AG10803 (cell line): ENCODE results near the gene KCNG1.
"Not testable (repeated sequence)": the region's sequence is repeated elsewhere in the genome, so short reads cannot be mapped to it uniquely, and the experiment has no call there.

ENCODE experiments used
- DNase-seq: peaks from one replicate; pipeline ENCODE4 v3.0.0; 2010; ENCODE audit warnings: low read depth
- H3K4me3 ChIP-seq: 2 replicates; pipeline ENCODE4 v1.5.1; 2011; ENCODE audit warnings: mild to moderate bottlenecking, low read length, control low read depth
- TF ChIP-seq, protein P1 (sequence below): conservative IDR thresholded peaks from 2 replicates; pipeline ENCODE4 v1.5.1; 2011; ENCODE audit warnings: mild to moderate bottlenecking, low read length, control low read depth, inconsistent platforms

KCNG1 gene

DNA sequence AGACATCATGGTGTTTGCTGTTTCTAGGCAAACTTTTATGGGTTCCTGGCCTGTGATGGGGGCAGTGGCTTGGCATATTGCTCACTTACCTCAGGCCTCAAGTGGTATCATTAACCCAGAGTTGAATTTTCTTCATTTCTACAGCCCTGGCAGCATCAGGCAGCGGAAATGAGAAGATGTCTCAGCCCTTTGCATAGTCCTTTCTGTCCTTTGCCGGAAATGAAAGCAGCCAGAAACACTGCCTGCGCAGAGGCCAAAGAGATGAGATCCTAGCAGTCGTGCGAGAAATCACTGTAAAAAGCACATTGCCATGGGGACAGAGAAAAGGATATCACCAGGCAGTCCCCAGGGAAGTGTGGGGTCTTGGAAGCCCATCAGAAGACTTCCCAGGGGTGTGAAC, 37.4 kb upstream of the KCNG1 start:
- no peak for DNase-seq
- TF ChIP-seq, protein P1, sequence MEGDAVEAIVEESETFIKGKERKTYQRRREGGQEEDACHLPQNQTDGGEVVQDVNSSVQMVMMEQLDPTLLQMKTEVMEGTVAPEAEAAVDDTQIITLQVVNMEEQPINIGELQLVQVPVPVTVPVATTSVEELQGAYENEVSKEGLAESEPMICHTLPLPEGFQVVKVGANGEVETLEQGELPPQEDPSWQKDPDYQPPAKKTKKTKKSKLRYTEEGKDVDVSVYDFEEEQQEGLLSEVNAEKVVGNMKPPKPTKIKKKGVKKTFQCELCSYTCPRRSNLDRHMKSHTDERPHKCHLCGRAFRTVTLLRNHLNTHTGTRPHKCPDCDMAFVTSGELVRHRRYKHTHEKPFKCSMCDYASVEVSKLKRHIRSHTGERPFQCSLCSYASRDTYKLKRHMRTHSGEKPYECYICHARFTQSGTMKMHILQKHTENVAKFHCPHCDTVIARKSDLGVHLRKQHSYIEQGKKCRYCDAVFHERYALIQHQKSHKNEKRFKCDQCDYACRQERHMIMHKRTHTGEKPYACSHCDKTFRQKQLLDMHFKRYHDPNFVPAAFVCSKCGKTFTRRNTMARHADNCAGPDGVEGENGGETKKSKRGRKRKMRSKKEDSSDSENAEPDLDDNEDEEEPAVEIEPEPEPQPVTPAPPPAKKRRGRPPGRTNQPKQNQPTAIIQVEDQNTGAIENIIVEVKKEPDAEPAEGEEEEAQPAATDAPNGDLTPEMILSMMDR: no peak
- no peak overlapping the region for H3K4me3 ChIP-seq

DNA sequence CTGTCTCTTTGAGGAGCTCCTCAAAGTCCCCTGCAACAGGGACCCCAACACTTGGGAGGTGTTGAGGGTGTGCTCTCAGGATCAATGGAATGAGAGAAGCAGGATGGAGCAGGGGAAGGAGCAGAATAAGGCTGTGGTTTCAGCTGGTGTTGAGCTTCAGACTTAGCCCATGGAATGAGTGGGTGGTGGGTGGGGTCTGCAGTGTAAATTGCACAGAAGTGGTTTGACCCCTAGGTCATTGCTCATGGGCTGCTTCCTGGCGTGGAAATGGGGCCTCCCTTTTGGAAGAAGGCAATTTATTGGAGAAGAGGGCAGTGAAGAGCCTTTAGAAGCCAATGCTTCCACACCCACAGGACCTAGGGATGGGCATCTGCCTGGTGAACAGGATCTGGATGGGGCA, 37.0 kb upstream of the KCNG1 start:
- TF ChIP-seq, protein P1: no peak
- DNase-seq: no peak
- H3K4me3 ChIP-seq: no peak overlapping the region

DNA sequence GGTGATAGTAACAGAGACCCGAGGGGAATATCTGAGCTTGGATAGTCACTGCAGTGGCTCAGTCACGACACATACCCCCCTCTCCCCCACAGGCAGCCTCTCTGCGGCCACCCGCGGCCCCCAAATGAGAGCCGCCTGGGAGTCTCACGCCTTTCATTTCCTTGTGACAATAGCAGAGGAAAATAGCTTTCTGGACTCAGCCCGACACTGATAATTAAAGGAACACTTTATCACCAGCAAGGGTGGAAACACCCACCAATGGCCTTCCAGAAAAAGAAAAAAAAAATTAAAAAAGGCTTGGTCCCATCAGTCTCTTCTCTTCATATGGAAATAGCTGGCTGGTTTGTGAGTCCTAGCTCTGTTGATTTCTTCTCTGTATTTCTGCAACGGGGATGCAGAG, 35.1 kb upstream of the KCNG1 start:
- no peak for DNase-seq
- no peak overlapping the region for H3K4me3 ChIP-seq
- TF ChIP-seq, protein P1: no peak

DNA sequence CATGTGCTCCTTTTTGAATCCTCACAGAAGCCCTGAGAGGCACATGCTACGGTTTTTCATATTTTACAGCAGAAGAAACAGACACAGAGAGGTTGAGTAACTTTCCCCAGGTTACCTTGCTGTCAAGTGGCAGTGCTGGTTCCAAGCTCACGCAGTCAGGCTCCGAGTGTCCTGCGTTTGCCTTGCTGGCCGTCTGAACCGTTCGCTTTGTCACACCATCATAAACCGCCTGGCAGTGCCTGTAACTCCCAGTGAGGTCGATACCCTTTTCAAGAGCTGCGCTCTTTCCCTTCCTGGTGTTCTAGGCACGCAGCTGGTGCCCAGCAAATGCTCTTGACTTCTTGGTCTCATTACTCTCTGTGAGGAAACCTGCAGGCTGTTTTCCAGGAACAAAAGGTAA, 31.3 kb upstream of the KCNG1 start:
- no peak for DNase-seq
- no peak overlapping the region for H3K4me3 ChIP-seq
- TF ChIP-seq, protein P1: no peak

DNA sequence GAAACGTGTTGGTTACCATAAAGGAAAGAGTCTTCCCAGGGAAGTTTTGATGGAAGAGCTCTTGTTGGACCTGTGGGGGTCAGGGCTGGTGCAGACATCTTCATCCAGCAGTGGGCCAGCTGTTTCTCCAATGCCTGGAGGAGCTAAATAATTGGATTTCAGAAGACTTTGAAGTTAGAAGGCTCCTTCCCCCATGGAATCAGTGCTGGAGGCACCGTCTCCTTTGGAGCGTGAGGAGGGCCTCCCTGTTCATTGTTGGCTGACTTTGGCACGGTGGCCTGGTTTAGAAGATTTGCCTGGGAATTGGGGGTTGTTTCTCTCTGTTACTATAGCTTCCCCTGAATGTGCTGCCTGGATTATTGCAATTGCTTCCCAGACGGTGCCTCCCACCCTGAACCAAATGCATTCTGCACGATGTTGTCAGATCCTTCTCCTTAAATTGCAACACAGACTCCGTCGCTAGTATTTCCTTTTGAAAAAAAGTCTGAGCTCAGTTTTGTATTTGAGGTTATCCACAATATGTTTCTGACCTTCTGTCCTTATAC, 27.7 kb upstream of the KCNG1 start:
- TF ChIP-seq, protein P1: no peak
- DNase-seq: no peak
- no peak overlapping the region for H3K4me3 ChIP-seq

DNA sequence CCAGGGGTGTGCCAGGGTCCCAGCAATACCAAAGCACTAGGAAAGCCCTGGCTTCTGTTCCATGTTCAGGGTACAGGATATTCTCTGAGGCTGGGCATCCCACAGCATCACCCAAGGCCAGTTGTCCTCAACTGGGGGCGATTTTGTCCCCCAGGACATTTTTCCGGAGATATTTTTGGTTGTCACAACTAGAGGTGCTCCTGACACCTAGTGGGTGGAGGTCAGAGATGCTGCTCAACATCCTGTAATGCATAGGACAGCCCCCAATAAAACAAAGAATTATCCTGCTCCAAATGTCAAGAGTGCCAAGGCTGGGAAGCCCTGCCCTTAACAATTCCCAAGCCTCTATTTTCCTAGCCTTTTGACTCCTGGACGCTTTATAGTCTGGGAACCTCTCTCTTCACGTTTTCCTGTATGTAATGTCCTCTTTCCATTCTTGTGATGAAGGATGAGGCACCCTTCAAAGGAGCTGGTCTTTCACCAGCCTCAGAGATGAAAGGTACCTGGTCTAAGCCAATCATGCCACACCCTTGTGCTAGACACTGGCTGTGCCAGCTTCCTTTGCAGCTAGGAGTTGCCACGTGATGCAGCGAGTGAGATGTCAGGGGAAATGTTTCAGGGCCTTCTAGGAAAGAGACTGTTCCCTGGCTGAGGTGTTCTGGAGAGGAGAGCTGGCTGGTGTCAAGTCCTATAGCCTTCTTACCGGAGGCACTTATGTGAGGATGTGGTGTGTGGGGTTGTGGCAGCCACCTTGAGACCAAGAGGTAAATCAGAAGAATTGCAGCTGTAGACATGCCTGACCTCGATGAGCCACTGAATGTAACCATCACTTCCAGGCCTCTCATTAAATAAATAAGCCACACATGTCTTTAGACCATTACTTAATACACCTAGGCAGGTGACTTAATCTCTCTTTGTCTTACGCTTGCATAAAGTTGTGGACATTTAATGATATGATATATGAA, 23.4 kb upstream of the KCNG1 start:
- H3K4me3 ChIP-seq: no peak overlapping the region
- TF ChIP-seq, protein P1: no peak
- no peak for DNase-seq

DNA sequence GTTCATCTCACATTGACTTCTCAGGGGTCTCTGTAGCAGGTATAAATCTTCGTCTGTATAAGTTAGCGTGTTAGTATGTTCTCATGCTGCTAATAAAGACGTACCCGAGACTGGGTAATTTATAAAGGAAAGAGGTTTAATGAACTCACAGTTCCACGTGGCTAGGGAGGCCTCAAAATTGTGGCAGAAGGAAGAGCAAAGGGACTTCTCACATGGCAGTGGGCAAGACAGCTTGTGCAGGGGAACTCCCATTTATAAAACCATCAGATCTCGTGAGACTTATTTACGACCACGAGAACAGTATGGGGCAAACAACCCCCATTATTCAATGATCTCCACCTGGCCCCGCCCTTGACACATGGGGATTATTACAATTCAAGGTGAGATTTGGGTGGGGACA, 22.6 kb upstream of the KCNG1 start:
- DNase-seq, H3K4me3 ChIP-seq: not testable (repeated sequence)
